RWPE2 (cell line): ENCODE data around the gene RRP7A.
"Not testable (repeated sequence)": the region's sequence is repeated elsewhere in the genome, so short reads cannot be mapped to it uniquely, and the experiment has no call there.

ENCODE experiments used
- ATAC-seq: fragments of 200-7000 bp; cut with Tn5 transposase; 3 replicates; pipeline ENCODE4 v1.9.1; 2021; ENCODE audit warnings: low read depth
- DNase-seq: peaks from one replicate; pipeline ENCODE4 v3.0.0-alpha.2; 2020; ENCODE audit warnings: low spot score
- H3K27ac ChIP-seq: fragments of 450-650 bp; 2 replicates; pipeline ENCODE4 v1.5.1; 2017; ENCODE audit warnings: mild to moderate bottlenecking; ENCODE audit not compliant: poor library complexity, severe bottlenecking
- H3K27me3 ChIP-seq: fragments of 250-450 bp; sonication (Bioruptor Pico); 2 replicates; pipeline ENCODE4 v1.5.1; 2021; ENCODE audit warnings: mild to moderate bottlenecking, moderate library complexity; ENCODE audit not compliant: insufficient read depth, poor library complexity, severe bottlenecking
- H3K36me3 ChIP-seq: fragments of 250-450 bp; sonication (Bioruptor Pico); 2 replicates; pipeline ENCODE4 v1.5.1; 2020; ENCODE audit warnings: low read depth, mild to moderate bottlenecking, moderate library complexity
- H3K4me1 ChIP-seq: fragments of 250-450 bp; sonication (Bioruptor Pico); 2 replicates; pipeline ENCODE4 v1.5.1; 2021; ENCODE audit warnings: mild to moderate bottlenecking, moderate library complexity; ENCODE audit not compliant: insufficient read depth, poor library complexity, severe bottlenecking
- H3K4me3 ChIP-seq: fragments of 250-450 bp; sonication (Bioruptor Pico); 2 replicates; pipeline ENCODE4 v1.5.1; 2021; ENCODE audit warnings: mild to moderate bottlenecking, moderate library complexity; ENCODE audit not compliant: severe bottlenecking
- H3K9me3 ChIP-seq: fragments of 250-450 bp; sonication (Bioruptor Pico); 2 replicates; pipeline ENCODE4 v1.5.1; 2021; ENCODE audit warnings: mild to moderate bottlenecking, moderate library complexity; ENCODE audit not compliant: severe bottlenecking
- TF ChIP-seq, protein P1 (sequence below): fragments of 450-650 bp; IDR thresholded peaks from one replicate; pipeline ENCODE4 v1.5.1; 2017; ENCODE audit warnings: mild to moderate bottlenecking, moderate library complexity; ENCODE audit not compliant: poor library complexity, severe bottlenecking

The RRP7A gene

GRCh38 chr22:42547562-42547961 lies 28.0 kb upstream of the RRP7A start:
- Histone ChIP-seq H3K36me3 (no peaks in the 10 kb centered on the region), H3K27ac (no peak overlapping the region), H3K27me3 (no peaks in the 10 kb centered on the region), H3K9me3 (no peaks in the 10 kb centered on the region), H3K4me1 (no peaks in the 10 kb centered on the region), H3K4me3 (no peak overlapping the region)
- no peak for ATAC-seq
- TF ChIP-seq, protein P1, sequence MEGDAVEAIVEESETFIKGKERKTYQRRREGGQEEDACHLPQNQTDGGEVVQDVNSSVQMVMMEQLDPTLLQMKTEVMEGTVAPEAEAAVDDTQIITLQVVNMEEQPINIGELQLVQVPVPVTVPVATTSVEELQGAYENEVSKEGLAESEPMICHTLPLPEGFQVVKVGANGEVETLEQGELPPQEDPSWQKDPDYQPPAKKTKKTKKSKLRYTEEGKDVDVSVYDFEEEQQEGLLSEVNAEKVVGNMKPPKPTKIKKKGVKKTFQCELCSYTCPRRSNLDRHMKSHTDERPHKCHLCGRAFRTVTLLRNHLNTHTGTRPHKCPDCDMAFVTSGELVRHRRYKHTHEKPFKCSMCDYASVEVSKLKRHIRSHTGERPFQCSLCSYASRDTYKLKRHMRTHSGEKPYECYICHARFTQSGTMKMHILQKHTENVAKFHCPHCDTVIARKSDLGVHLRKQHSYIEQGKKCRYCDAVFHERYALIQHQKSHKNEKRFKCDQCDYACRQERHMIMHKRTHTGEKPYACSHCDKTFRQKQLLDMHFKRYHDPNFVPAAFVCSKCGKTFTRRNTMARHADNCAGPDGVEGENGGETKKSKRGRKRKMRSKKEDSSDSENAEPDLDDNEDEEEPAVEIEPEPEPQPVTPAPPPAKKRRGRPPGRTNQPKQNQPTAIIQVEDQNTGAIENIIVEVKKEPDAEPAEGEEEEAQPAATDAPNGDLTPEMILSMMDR = no peak
- no peak for DNase-seq

GRCh38 chr22:42544686-42545085 lies 25.1 kb upstream of the RRP7A start:
- Histone ChIP-seq H3K4me3 (no peak overlapping the region), H3K36me3 (no peaks in the 10 kb centered on the region), H3K27ac (no peak overlapping the region), H3K9me3 (no peaks in the 10 kb centered on the region), H3K27me3 (no peaks in the 10 kb centered on the region), H3K4me1 (no peaks in the 10 kb centered on the region)
- no peak for ATAC-seq
- no peak for DNase-seq
- TF ChIP-seq, protein P1 = no peak

DNA sequence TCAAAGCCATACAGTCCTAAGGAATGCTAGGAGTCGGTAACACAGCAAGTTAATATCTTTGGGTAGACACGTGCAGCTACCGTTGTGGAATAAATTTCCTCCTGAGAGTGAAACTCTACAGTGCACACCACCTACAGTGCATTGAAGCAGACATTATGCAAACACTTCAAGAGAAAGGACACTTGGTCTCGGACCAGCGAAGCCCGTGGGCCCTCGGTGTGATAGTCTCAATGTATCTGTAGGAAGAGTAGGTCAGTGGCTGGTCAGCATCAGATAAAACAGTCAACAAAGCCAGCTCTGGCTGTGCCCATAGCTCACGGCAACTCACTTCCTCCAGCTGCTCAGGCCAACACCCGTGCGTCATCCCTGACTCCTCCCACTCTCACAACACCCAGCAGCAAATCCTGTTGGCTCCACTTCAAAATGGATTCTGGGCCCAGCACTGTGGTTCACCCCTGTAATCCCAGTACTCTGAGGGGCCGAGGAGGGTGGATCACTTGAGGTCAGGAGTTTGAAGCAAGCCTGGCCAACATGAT lies 19.7 kb upstream of the RRP7A start:
- H3K27me3 ChIP-seq, H3K4me1 ChIP-seq, H3K36me3 ChIP-seq, H3K4me3 ChIP-seq, H3K9me3 ChIP-seq, H3K27ac ChIP-seq, DNase-seq: not testable (repeated sequence)
- ATAC-seq = peak; percentile 59; the same call in 1 of the 3 replicates

- H3K9me3 ChIP-seq, H3K27me3 ChIP-seq, H3K27ac ChIP-seq, DNase-seq, H3K4me3 ChIP-seq, H3K4me1 ChIP-seq, H3K36me3 ChIP-seq: not testable (repeated sequence)
- ATAC-seq = peak; percentile 80
Observed at GRCh38 chr22:42537199-42537831, 17.7 kb upstream of the RRP7A start.

DNA sequence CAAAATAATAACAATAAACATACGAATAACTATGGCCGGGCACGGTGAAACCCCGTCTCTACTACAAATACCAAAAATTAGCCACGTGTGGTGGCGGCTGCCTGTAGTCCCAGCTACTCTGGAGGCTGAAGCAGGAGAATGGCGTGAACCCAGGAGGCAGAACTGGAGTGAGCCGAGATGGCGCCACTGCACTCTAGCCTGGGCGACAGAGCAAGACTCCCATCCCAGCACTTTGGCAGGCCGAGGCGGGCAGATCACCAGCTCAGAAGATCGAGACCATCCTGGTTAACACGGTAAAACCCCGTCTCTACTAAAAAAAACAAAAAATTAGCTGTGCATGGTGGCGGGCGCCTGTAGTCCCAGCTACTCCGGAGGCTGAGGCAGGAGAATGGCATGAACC lies 17.0 kb upstream of the RRP7A start:
- not testable (repeated sequence) for DNase-seq, H3K4me3 ChIP-seq, H3K27ac ChIP-seq, H3K36me3 ChIP-seq, H3K27me3 ChIP-seq, ATAC-seq, H3K4me1 ChIP-seq, H3K9me3 ChIP-seq

DNA sequence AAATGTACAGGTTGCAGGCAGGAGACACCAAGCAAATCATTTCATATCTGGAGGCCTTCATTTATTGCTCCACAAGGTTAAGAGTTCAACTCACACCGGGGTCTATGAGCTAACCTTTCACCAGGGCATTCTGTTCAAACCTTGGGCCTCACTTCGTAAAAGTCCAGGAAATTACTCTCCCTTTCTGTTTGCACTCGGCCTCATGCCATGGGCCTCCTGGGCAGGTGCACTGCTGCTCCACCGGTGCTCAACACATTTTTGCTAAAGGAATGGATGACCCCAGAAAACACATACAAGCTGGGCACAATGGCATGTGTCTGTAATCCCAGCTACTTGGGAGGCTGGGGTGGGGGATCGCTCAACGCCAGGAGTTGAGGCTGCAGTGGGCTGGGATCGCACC lies 16.6 kb upstream of the RRP7A start:
- no peaks in the 10 kb centered on the region for H3K36me3 ChIP-seq
- ATAC-seq (no peak), DNase-seq (no peak)
- H3K27me3 ChIP-seq = no peaks in the 10 kb centered on the region
- H3K27ac ChIP-seq = no peak overlapping the region
- no peaks in the 10 kb centered on the region for H3K9me3 ChIP-seq
- H3K4me1 ChIP-seq = no peaks in the 10 kb centered on the region
- TF ChIP-seq, protein P1 = no peak
- H3K4me3 ChIP-seq = no peak overlapping the region

DNA sequence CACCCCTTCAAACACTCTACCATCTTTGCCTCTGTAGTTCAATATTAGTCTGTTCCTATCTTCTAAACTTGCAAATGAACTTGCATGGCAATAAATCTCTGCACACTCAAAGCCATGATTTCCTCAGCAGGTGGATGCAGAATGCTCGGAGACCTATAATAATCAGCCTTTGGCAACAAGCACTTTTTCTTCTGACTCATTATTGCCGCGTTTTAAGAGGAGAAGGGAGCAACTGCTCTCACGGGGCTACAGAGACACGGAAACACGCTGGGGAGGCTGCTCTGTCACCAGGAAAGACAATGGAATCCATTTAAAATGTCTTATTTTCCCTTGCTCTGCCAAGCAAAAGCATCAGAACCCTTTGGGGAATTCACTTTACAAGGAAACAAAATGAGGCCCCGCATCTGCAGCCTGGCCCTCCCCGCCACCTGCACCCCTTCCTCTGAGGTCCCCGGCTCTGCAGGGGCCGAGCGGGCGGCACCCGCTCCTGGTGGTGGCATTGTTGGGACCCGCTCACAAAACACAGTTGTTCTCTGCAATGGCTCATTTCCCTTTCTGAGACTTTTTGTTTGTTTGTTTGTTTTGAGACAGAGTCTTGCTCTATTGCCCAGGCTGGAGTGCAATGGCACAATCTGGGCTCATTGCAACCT lies 15.6 kb upstream of the RRP7A start:
- not testable (repeated sequence) for H3K27ac ChIP-seq, ATAC-seq, H3K36me3 ChIP-seq

More for the DNA sequence above, 15.6 kb upstream of the RRP7A start:
- H3K9me3 ChIP-seq, H3K4me3 ChIP-seq, H3K27me3 ChIP-seq, H3K4me1 ChIP-seq, DNase-seq: not testable (repeated sequence)
